ENCODE data around the gene TBC1D10A.

Gene TBC1D10A

GRCh38 chr22:30262917-30263741, 63.6 kb downstream of the TBC1D10A start:
- no peak for DNase-seq

GRCh38 chr22:30262112-30262511, 64.6 kb downstream of the TBC1D10A start:
- DNase-seq = no peak

GRCh38 chr22:30261134-30261533, 65.6 kb downstream of the TBC1D10A start:
- DNase-seq = no peak

GRCh38 chr22:30260682-30261081, 66.1 kb downstream of the TBC1D10A start:
- DNase-seq = no peak

GRCh38 chr22:30260276-30260675, 66.5 kb downstream of the TBC1D10A start:
- DNase-seq = no peak

GRCh38 chr22:30254314-30254713, 72.4 kb downstream of the TBC1D10A start:
- no peak for DNase-seq

- no peak for DNase-seq
Observed at GRCh38 chr22:30253205-30253852, 73.4 kb downstream of the TBC1D10A start.

- no peak for DNase-seq
Observed at GRCh38 chr22:30252411-30253204, 74.1 kb downstream of the TBC1D10A start.

GRCh38 chr22:30251711-30252110, 75.0 kb downstream of the TBC1D10A start:
- no peak for DNase-seq

- DNase-seq = no peak
Observed at GRCh38 chr22:30250661-30251267, 76.0 kb downstream of the TBC1D10A start.

- no peak for DNase-seq
Observed at GRCh38 chr22:30250039-30250565, 76.6 kb downstream of the TBC1D10A start.

- DNase-seq = no peak
Observed at GRCh38 chr22:30249049-30250038, 77.4 kb downstream of the TBC1D10A start.

GRCh38 chr22:30248484-30248883, 78.3 kb downstream of the TBC1D10A start:
- DNase-seq = no peak

GRCh38 chr22:30247974-30248373, 78.8 kb downstream of the TBC1D10A start:
- DNase-seq = no peak

- DNase-seq = no peak
Observed at GRCh38 chr22:30247561-30247960, 79.2 kb downstream of the TBC1D10A start.

GRCh38 chr22:30246814-30247376, 79.8 kb downstream of the TBC1D10A start:
- no peak for DNase-seq

GRCh38 chr22:30245985-30246813, 80.5 kb downstream of the TBC1D10A start, which contains the start of gene LIF:
Gene LIF (minus strand): TSS chr22:30246759. CDS start chr22:30246695, 64 bp downstream.
- DNase-seq = no peak

GRCh38 chr22:30245181-30245984, 81.4 kb downstream of the TBC1D10A start:
- no peak for DNase-seq

- no peak for DNase-seq
Observed at GRCh38 chr22:30244641-30245040, 82.1 kb downstream of the TBC1D10A start.
